NCI-H460 (cell line): ENCODE measurements around the gene DLGAP1. TPM values are rescaled to one million over a fixed set of nuclear protein-coding genes. Genes with fewer than 3 reads are reported as not detected.

Experiments
- DNase-seq: peaks from one replicate; pipeline ENCODE4 v3.0.0-alpha.2; 2016; ENCODE audit warnings: low read depth; ENCODE audit errors: extremely low read depth
- total RNA-seq: library from RNA; depleted of rRNA; stranded (reverse); fragments of >200 nt; shearing (Covaris generic); gene quantifications from 2 replicates; pipeline ENCODE4 v1.2.3, GENCODE V29; 2014

Gene DLGAP1
- total RNA-seq, 1 experiment from 2014 or later: 1.8 TPM

DNA sequence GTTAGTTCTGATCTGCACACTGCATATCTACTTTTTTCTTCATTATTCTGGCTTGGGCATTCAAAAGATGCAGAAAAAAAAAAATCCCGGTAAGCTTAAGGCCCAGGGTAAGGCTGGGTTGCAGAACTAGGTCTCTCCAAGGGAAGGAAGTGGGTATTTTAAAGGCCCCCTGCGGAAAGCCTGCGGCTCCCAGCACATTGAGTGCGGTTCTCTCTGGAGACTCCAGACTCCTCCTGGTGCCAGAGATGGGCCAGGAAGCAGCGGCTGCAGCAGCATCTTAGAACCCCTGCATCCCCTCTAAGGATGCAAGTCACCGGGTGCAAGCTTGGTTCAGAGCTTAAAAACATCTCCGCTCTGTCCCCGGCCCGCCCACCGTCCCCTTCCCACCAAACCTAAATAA, 955.6 kb downstream of the DLGAP1 start:
- DNase-seq: no peak

GRCh38 chr18:3498698-3499471, 956.2 kb downstream of the DLGAP1 start:
- no peak for DNase-seq

DNA sequence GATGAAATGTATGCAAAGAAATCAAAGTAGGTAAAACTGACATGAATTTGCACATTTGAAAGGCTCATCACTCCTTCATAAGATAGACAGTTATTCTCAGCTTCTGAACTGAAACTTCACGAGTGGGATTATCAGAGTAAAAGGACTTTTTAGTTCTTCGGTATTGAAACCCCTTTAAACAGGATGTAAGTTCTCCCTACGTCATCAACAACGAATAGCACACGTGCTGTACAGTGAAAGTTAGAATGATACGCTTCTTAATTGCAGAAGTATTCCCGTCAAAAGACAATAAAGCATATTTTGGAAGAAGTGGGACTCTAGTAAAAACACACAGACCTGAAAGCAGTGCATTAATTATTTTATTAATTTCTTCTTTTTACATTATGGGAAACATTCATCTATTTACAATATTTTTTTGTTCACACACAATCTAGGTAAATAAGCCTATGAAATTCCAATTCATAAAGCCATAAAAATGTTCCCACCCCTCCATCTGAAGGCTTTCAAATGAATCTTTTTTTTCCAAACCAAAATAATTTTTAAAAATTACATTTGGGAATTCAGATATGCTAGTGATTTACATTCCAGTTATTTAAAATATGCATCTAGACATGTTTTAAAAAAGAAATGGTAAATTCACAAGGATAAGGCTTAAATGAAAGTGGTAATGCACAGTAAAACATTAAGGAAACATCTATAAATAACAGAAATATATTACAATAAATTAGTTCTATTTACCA, 959.2 kb downstream of the DLGAP1 start:
- DNase-seq: no peak

GRCh38 chr18:3494569-3494968, 960.5 kb downstream of the DLGAP1 start:
- no peak for DNase-seq

DNA sequence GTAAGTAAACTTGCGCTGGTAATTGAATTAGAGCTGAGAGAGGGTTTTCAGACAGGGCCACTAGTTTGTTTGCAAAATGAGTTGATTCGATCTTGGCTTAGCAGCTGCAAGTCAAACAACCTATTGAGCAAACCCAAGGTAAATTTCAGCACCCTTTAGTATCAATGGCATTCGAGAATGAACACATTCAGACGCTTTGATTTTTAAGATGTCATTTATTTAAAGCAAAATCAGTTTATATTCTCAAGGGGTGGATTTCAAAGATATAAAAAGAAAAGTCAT, 960.9 kb downstream of the DLGAP1 start:
- no peak for DNase-seq

DNA sequence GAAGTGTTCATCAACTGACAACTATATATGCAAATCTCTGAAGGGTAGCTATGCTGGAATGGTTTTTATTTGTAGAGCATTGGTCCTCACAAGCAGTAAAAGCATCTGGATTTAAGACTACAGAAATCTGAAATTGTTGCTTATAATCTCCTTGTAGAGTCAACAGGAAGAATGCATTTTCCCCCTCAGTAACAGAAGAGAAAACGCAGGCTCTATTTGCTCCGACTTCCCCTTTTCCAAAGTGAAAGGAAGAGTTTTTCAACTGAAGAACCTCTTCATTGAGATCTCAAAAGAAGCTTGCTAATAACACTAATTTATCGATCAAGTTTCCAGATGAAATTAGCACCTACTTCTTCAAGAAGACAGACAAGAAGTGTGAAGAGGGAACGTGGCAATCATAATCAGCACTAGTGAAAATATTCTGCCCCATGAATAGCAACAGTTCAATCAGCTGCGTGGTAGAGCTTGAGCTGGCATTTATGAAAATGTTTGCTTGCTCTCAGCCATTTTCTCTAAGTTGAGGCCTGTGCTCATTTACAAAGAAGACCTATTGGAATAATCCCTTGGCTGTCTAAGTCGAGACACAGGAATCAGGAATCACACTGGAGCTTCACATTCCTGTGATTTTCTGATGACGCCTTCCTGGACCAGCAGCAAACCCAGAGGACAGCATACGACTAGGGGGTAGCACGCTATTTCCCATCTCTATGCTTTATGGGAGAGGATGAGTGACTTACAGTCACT, 961.4 kb downstream of the DLGAP1 start:
- no peak for DNase-seq

- DNase-seq: no peak
Measured at GRCh38 chr18:3492721-3493120, 962.4 kb downstream of the DLGAP1 start.

- DNase-seq: no peak
Measured at GRCh38 chr18:3491981-3492555, 963.0 kb downstream of the DLGAP1 start.

GRCh38 chr18:3489462-3489861, 965.6 kb downstream of the DLGAP1 start:
- no peak for DNase-seq

GRCh38 chr18:3486512-3486911, 968.6 kb downstream of the DLGAP1 start:
- DNase-seq: no peak

GRCh38 chr18:3485153-3486149, 969.7 kb downstream of the DLGAP1 start:
- no peak for DNase-seq

- no peak for DNase-seq
Measured at GRCh38 chr18:3482258-3482657, 972.8 kb downstream of the DLGAP1 start.

- peak; percentile 14 for DNase-seq
Measured at GRCh38 chr18:3481696-3482210, 973.4 kb downstream of the DLGAP1 start.

DNA sequence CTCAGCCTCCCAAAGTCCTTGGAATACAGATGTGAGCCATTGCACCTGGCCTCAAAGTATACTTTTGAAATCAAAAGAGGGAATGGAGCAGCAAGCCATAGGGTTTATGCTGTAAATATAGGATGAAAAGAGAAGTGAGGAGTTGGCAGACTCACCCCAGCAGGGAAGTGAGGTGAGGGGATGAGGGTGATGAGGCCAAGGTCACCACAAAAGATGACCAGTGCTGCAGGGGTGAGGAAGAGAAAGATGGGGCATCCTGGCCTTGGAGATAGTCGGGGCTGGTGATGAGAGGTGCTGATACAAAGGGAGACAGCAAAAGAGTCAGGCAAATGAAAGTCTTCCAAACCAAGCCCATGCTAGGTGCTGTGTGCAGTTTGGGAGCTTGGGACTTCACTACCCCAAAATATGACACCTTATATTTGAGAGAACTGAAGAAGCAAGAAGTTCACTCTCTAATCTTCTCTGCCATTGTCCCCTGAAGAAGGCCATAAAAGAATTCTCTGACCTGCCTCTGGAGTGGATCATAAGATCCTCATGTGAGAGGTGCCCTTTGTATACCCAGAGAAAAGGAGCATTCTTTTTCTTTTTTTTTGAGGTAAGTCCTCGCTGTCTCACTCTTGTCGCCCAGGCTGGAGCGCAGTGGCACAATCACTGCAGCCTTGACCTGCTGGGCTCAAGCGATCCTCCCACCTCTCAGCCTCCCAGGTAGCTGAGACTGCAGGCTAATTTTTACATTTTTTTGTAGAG, 974.1 kb downstream of the DLGAP1 start:
- DNase-seq: no peak

GRCh38 chr18:3479978-3480509, 975.1 kb downstream of the DLGAP1 start:
- no peak for DNase-seq

- no peak for DNase-seq
Measured at GRCh38 chr18:3478262-3478978, 976.7 kb downstream of the DLGAP1 start.

DNA sequence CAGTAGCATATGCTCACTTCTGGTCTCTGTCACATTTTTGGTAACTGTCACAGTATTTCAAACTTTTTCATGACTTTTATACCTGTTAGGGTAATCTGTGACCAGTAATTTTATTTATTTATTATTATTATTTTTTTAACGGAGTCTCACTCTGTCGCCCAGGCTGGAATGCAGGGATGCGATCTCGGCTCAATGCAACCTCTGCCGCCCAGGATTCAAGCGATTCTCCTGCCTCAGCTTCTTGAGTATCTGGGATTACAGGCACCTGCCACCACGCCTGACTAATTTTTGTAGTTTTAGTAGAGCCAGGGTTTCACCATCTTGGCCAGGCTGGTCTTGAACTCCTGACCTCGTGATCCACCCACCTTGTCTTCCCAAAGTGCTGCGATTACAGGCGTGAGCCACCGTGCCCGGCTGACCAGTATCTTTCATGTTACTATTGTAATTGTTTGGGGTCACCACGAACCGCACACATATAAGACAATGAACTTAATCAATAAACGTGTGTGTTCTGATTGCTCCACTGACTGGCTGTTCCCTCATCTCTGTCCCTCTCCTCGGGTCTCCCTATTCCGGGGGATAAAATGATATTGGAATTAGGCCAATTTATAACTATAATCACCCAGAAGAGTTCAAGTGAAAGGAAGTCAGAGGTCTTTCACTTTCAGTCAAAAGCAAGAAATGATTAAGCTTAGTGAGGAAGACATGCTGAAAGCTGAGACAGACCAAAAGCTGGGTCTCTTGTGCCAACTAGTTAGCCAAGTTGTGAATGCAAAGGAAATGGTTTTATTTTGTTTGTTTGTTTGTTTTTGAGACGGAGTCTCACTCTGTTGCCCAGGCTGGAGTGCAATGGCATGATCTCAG, 982.2 kb downstream of the DLGAP1 start:
- DNase-seq: no peak
